PC-3 (cell line): ENCODE results near the gene SDS. TPM values are rescaled to one million over a fixed set of nuclear protein-coding genes. Genes with fewer than 3 reads are reported as not detected.

ENCODE experiments used
- ATAC-seq: fragments of 200-7000 bp; cut with Tn5 transposase; 2 replicates; pipeline ENCODE4 v1.9.1; 2020; ENCODE audit warnings: mild to moderate bottlenecking, moderate library complexity
- BruUV-seq: library from RNA; stranded (reverse); fragments of 400-500 nt; replicated peaks from 2 replicates; lab custom pipeline; 2021; lab: Mats Ljungman, UMichigan
- CTCF ChIA-PET: fragments of 300-600 bp; sonication (Branson Sonifier 250); formaldehyde crosslinking; loops from one replicate; lab custom pipeline; 2022; ENCODE audit warnings: antibody characterized with exemption; lab: Charles Lee
- POLR2A ChIA-PET: fragments of 300-600 bp; sonication (Branson Sonifier 250); formaldehyde crosslinking; loops from one replicate; lab custom pipeline; 2022; ENCODE audit warnings: antibody characterized with exemption; ENCODE audit not compliant: unreplicated experiment; lab: Charles Lee
- DNase-seq: peaks from one replicate; pipeline ENCODE4 v3.0.0-alpha.2; 2015
- H2AFZ ChIP-seq: fragments of 300-600 bp; sonication (generic); 2 replicates; pipeline ENCODE4 v1.6.0; 2016; ENCODE audit warnings: antibody characterized with exemption, low read length
- H3F3A ChIP-seq: fragments of 300-600 bp; sonication (generic); one replicate; pipeline ENCODE4 v1.6.0; 2017; ENCODE audit warnings: antibody characterized with exemption, low read length, control low read depth, mild to moderate bottlenecking; ENCODE audit not compliant: unreplicated experiment
- H3K27ac ChIP-seq: fragments of 300-600 bp; sonication (generic); 2 replicates; pipeline ENCODE4 v1.5.1; 2016; ENCODE audit warnings: mild to moderate bottlenecking, low read length
- H3K27me3 ChIP-seq: fragments of 300-600 bp; sonication (generic); 2 replicates; pipeline ENCODE4 v1.6.1; 2016; ENCODE audit warnings: low read length, mixed read lengths
- H3K36me3 ChIP-seq: fragments of 300-600 bp; sonication (generic); 2 replicates; pipeline ENCODE4 v1.6.1; 2016; ENCODE audit warnings: low read depth, mixed run types, low read length, mixed read lengths
- H3K4me1 ChIP-seq: fragments of 300-600 bp; sonication (generic); 2 replicates; pipeline ENCODE4 v1.5.1; 2016; ENCODE audit warnings: low read length; ENCODE audit not compliant: insufficient read depth
- H3K4me2 ChIP-seq: fragments of 300-600 bp; sonication (generic); 2 replicates; pipeline ENCODE4 v1.6.0; 2016; ENCODE audit warnings: low read length
- H3K4me3 ChIP-seq: fragments of 300-600 bp; sonication (generic); 2 replicates; pipeline ENCODE4 v1.5.1; 2016; ENCODE audit warnings: mild to moderate bottlenecking, low read length, mixed read lengths
- H3K79me2 ChIP-seq: fragments of 300-600 bp; sonication (generic); 2 replicates; pipeline ENCODE4 v1.6.1; 2017; ENCODE audit warnings: low read length, mixed read lengths
- H3K9ac ChIP-seq: fragments of 300-600 bp; sonication (generic); 2 replicates; pipeline ENCODE4 v1.6.0; 2016; ENCODE audit warnings: mild to moderate bottlenecking, low read length
- H3K9me2 ChIP-seq: fragments of 300-600 bp; sonication (generic); replicated peaks from 2 replicates; pipeline ENCODE4 v1.6.1; 2016; ENCODE audit warnings: mixed run types, low read length, mixed read lengths
- H3K9me3 ChIP-seq: fragments of 300-600 bp; sonication (generic); 2 replicates; pipeline ENCODE4 v1.6.1; 2016; ENCODE audit warnings: low read length, mixed read lengths
- H4K20me1 ChIP-seq: fragments of 300-600 bp; sonication (generic); 2 replicates; pipeline ENCODE4 v1.6.1; 2016; ENCODE audit warnings: low read length, mixed read lengths
- CTCF ChIP-seq: fragments of 300-600 bp; sonication (generic); conservative IDR thresholded peaks from 2 replicates; pipeline ENCODE4 v1.5.1; 2017; ENCODE audit warnings: antibody characterized with exemption, low read depth, mild to moderate bottlenecking, low read length
- EZH2 ChIP-seq: fragments of 300-600 bp; sonication (generic); IDR thresholded peaks from one replicate; pipeline ENCODE4 v1.6.1; 2017; ENCODE audit warnings: antibody characterized with exemption, mild to moderate bottlenecking, low read length; ENCODE audit not compliant: unreplicated experiment
- EZH2phosphoT487 ChIP-seq: fragments of 300-600 bp; sonication (generic); IDR thresholded peaks from 2 replicates; pipeline ENCODE4 v1.6.1; 2018; ENCODE audit warnings: mild to moderate bottlenecking, antibody characterized with exemption, low read length, borderline replicate concordance
- intact Hi-C: fragments of 100-400 bp; cut with micrococcal nuclease; formaldehyde crosslinking; loops from 2 replicates; pipeline ENCODE4 v1.9.0; 2023
- total RNA-seq: library from RNA; depleted of rRNA; stranded (reverse); fragments of >200 nt; gene quantifications from 2 replicates; pipeline ENCODE4 v1.2.3, GENCODE V29; 2014

The SDS gene
- total RNA-seq, 1 experiment from 2014 or later, result not detected

DNA sequence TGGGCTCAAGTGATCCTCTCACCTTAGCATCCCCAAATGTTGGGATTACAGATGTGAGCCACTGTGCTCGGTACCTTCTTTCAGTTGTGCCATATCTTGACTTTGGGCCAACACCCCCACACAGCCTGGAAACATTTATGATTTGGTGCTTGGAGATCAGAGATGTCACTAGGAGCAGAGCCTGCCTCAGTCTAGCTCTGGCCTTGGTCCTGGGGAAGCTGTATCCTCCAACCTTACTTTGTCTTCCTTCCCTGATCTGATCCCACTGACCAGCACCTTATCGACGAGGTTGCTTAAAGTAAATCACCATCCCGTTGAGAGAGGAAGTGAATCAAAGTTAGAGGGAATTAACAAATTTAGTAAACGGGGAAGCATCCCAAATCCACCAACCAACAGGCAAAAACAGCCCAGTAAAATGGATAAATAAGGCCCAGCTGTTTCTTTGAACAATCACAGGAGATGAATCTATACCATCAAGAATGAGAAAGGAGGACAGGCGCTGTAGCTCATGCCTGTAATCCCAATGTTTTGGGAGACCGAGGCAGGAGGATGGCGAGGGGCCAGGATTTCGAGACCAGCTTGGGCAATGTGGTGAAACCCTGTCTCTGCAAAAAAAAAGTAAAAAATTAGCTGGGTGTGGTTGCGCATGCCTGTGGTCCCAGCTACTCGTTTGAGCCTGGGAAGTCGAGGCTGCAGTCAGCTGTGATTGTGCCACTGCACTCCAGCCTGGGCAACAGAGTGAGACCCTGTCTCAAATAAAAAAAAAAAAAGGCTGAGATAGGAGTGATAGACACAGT is 41.9 kb downstream of the SDS start:
- peaks cover 12% of the 10 kb centered on the region; the same call in 1 of the 2 replicates for H4K20me1 ChIP-seq
- no peaks in the 10 kb centered on the region for H3K27me3 ChIP-seq
- TF ChIP-seq EZH2phosphoT487 (no peak), CTCF (no peak), EZH2 (no peak)
- POLR2A ChIA-PET, result no interaction called here
- H3K9ac ChIP-seq, result no peak overlapping the region
- peaks cover 12% of the 10 kb centered on the region for H3K4me1 ChIP-seq
- no peaks in the 10 kb centered on the region for H3K9me2 ChIP-seq
- H3K36me3 ChIP-seq, result no peaks in the 10 kb centered on the region
- peaks cover 4% of the 10 kb centered on the region for H3F3A ChIP-seq
- BruUV-seq, result no TSS peak
- no peak overlapping the region for H3K4me2 ChIP-seq
- peaks cover 25% of the 10 kb centered on the region for H3K79me2 ChIP-seq
- DNase-seq, result no peak
- no peak for ATAC-seq
- no peaks in the 10 kb centered on the region for H3K9me3 ChIP-seq
- CTCF ChIA-PET, result no interaction called here
- no peak overlapping the region for H3K27ac ChIP-seq
- H3K4me3 ChIP-seq, result no peak overlapping the region
- intact Hi-C loops, result no loop called here
- H2AFZ ChIP-seq, result no peak overlapping the region

- peak; percentile 19 for DNase-seq
- ATAC-seq, result no peak
- POLR2A ChIA-PET, result no interaction called here
- Histone ChIP-seq H3K27me3 (no peaks in the 10 kb centered on the region), H3K4me3 (peak overlapping the region; percentile 86), H2AFZ (no peak overlapping the region), H3K9me3 (no peaks in the 10 kb centered on the region), H3K36me3 (no peaks in the 10 kb centered on the region), H3K4me2 (peak overlapping the region; percentile 86), H3K79me2 (peaks cover 25% of the 10 kb centered on the region), H3K4me1 (peaks cover 12% of the 10 kb centered on the region), H4K20me1 (peaks cover 12% of the 10 kb centered on the region; the same call in 1 of the 2 replicates), H3K9ac (no peak overlapping the region), H3F3A (peaks cover 4% of the 10 kb centered on the region), H3K9me2 (no peaks in the 10 kb centered on the region), H3K27ac (no peak overlapping the region)
- no peak for TF ChIP-seq EZH2
- TF ChIP-seq CTCF, result peak; percentile 33; the same call in 1 of the 2 replicates
- no peak for TF ChIP-seq EZH2phosphoT487
- CTCF ChIA-PET, result no interaction called here
- TSS peak; percentile 38 for BruUV-seq
- intact Hi-C loops, result loop anchor here (1.0 to 5.0 kb wide), 3 partner anchors 48 to 163 kb away; partner anchors contain the start of gene SDSL
Observed at GRCh38 chr12:113359939-113360748, 43.5 kb downstream of the SDS start.
